ENCODE data around the gene TOR1AIP2.
"Not testable (repeated sequence)": the region's sequence is repeated elsewhere in the genome, so short reads cannot be mapped to it uniquely, and the experiment has no call there.

Gene TOR1AIP2

DNA sequence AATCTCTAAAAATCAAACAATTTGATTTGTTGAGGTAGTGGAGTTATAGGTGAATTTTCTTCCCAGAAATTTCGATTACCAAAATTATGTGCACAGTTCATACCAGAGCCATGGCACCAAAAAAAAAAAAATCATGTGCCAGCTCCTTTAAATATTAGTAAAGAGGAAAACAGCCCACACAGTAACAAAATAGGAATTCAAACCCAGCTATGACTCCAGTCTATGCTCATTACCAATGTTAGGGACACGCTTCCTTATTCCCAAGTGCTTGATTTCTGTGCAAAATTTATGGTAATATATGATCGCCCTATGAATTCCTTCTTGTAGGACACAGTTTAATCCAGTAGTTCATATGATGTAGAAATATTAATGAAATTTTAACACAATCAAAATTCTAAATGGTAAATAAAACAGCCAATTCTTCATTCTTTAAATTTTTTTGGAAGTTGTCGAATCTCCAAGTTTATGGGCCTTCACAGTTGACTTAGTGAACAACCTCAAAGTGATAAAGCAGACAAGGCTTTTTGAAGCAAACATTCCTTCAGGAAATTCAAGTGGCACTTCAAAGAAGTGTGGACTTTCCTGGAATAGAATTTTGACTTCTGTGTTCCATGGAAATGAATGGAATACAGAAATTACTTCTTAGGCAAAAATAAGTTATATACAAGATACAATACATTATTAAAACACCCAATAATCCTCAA lies 1.9 kb downstream of the TOR1AIP2 start:
- DNase-seq = no peak

DNA sequence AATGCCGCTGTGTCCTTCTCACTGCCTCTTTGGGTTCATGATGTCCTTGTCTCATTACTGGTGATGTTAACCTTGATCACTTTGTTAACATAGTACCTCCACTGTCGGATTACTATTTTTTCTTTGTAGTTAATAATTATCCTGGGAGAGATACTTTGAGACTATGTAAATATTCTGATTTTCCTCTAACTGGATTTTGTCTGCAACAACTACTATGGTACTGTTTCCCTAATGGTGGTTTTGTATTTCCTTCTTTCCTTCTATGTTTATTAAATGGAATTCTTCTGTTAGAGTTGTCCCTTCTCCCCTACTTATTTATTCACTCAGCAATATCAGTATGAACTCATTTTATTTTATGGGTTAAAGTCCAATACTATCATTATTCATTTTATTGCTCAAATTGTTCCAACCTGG lies 4.2 kb downstream of the TOR1AIP2 start:
- DNase-seq = no peak

DNA sequence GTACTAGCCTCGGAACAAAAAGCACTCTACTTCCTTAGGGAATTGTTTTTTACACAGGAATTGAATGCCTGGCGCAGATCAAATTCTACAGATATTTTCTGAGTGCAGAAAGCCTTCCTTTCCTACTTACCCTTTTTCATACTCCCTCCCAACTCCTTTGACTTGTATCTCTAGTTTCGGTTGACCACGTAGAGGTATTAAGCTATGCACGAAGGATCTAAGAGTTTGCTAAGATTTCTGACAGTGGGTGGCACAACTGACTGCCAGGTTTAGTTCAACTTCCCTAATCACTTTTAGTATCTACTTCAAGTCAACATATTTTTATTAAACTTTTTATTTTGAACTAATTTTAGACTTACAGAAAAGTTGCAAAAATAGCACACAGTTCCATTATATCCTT lies 5.0 kb downstream of the TOR1AIP2 start:
- no peak for DNase-seq

DNA sequence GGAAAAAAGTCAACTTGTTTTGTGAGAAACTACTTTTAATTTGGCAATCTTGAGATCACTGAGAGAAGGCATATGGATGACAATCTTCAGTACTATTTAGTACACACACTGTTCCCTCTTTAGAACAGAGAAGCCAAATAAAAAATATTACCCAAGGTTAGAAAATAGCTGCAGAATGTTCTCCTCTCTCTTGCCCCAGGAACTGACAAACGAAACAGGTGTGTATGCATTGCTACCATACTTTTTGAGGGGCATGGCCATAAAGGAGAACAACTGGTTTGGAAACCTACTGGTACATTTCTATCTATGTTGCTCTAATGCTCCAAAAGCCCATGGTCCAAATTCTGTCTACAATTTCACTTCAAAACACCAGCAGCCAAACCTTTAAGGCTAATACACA lies 5.7 kb downstream of the TOR1AIP2 start:
- DNase-seq = no peak

DNA sequence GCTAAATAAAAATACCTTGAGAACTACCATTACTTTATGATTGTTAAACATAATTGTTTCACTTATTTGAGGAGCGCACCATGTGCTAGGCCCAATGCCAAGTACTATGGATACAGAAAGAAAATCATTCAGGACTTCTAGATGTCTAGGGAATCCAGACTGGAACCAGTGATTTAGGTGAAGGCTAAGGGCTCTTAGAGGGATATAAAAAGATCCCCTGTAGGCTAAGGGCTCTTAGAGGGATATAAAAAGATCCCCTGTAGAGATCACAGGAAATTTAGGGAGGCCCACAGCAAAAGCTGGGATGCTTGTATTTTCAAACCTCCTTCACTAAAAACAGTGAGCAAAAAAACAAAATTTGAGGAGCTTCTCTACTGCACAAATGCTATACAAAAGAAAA lies 6.7 kb downstream of the TOR1AIP2 start:
- DNase-seq = no peak

DNA sequence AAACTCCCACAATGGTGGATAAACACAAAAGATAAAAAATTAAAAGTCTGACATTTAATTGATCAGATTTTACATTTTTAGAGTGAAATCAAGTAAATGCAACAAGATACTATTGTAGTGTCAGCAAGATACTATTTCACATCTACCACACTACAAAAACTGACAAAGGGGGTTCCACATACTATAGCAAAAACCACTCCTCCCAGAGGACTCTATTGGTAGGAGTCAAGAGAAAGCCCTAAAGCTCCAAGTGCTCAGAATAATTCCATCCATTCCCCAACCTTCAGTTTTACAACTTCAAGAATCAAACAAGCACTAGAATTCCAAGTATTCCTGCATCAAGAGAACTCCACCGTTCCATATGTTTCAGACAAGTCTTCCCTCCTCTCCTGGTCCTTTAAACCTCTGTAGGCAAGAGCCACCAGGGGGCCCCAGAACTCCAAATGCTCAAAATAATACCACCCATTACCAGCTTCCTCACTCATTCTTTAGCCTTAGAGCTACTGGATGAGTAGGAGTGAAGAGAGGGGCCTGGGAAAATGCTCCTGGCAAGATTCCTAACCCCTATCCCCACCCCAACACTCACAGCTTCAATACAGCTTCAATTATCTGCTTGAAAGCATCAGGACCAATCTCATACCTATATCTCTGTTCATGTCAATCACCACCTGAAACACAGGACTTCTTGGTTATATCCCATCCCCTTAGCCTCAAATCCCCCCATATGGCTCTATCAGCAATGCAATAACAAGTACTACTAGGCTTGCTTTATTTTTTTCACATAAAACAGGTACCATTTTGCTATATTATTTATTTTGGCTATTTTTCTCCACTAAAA lies 9.9 kb downstream of the TOR1AIP2 start:
- peak; percentile 29 for DNase-seq

DNA sequence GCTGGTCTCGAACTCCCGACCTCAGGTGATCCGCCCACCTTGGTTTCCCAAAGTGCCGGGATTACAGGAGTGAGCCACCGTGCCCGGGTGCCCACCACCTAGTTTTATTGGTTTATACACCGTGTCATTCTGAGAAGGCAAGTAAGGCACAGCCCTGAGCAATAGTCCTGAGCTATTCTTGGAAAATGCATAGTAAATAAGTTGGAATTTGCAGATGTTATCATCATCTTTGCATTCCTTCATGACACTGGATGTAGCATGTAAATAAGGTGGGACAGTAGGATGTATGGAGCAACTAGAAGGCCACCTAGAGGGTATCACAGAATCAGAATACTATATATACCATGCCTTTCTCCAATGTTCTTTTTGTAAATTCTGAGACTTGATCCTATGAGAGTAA lies 11.0 kb downstream of the TOR1AIP2 start:
- DNase-seq = no peak

DNA sequence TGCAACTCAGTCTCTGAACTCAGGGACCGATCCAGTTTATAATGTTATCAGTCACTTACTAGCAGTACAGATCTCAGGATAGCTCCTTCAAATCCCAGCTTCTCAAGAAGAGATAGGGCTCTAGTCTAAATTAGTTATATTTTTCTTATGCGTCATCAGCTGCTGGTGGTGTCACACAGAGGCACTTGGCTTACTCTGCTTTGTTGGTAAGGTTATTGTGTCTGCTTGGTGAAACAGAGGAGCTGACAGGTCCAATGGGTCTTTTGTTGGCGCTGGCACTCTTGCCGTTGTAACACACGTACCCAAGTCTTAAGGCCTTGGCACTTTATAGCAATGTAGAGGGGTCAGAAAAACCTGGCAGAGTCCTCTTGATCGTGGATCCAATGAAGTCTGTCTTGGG lies 12.2 kb downstream of the TOR1AIP2 start:
- no peak for DNase-seq

DNA sequence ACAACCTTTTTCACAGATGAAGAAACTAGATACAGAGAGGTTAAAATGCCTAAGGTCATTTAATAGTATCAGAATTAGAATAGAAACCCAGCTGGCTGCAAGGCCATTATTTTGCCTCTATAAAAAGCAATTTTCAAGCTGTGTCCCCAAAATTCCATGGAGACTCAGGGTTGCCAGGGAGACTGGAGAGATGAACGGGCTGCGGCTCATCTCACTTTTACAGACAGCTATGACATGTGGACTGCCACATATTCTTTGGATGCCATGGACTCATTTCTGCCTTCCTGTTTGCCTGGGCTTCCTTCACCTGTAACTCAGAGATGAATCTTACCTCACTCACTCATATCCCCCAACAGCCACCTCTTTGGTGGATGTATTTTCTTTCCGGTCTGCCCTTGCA lies 17.0 kb downstream of the TOR1AIP2 start:
- DNase-seq = no peak

DNA sequence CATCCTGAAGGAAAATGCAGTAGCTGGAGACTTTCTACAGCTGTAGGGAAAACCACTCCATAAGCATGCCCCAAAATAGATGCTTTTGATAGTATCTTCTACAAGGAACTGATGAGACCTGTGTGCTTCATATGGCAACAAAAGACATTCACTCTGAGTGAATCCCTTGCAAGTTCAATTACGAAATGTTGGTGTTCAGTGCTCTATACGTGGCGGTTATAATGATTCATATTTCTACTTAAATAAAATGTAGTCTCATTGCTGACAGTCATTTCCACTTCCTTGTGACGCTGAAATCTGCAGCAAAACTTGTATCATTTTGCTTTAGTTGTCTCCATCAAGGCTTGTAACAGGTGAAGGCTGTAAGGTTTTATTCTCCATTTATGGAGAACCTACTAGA lies 20.6 kb downstream of the TOR1AIP2 start:
- no peak for DNase-seq

DNA sequence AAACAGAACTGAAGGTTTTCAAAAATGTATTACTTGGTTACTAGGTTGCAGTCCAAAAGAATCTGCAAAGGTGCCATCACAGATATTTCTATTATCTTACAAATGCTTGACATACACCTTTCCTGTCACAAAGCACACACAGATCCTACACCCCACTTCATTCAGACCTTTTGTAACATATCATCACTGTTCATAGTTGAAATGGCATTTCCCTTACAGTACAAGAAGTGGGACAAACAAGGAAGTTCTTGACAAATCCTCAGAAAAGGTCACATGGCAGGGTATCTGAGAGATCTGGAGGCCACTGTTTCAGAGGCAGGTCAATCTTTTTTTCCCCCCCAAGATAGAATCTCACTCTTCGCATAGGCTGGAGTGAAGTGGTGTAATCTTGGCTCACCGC lies 21.3 kb downstream of the TOR1AIP2 start:
- no peak for DNase-seq

DNA sequence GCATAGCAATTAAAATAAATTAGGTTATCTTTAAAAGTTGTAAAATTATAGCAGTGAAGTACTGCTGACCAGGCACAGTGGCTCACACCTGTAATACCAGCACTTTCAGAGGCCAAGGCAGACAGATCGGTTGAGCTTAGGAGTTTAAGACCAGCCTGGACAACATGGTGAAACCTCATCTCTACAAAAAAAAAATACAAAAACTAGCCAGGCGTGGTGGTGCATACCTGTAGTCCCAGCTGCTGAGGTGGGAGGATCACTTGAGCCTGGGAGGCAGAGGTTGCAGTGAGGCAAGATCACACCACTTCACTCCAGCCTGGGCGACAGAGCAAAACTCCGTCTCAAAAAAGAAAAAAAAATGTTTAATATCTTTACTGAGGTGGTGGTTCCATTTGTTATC lies 21.8 kb downstream of the TOR1AIP2 start:
- not testable (repeated sequence) for DNase-seq

DNA sequence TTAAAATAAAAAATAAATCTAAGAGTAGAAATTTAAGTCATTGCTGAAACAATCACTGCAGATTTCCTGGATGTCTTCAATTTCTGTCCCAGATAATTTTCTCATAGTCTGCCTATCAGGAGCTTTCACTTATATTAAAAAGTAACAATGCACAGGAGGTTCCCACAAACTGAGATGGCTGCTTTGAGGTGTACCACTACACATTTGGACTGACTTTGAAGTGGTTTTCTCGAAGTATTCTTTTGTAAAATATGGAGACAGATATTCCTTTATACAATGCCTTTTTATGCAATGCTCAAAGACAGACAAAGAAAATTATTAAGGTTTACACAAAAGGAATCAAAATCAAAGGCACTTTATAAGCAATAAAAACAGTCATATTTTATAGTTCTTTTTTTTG lies 24.5 kb downstream of the TOR1AIP2 start:
- DNase-seq = no peak

DNA sequence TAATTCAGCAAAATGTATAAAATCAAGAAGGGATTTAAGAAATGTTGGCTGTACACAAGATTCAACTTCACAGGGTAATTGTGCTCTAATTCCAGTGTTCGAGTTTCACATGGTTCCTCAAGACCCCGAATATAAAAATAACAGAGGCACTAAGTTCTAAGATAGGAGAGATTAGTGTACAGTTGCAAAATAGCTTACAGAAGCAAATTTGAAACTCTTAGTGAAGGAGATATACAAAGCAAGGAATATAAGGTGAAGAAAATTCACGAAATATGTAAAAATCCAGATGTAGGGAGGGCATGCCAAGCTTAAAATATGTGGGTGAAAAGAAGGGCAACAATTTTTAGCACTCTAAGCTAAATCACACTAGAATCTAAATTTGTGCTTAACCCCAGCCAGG lies 29.4 kb downstream of the TOR1AIP2 start:
- DNase-seq = no peak

DNA sequence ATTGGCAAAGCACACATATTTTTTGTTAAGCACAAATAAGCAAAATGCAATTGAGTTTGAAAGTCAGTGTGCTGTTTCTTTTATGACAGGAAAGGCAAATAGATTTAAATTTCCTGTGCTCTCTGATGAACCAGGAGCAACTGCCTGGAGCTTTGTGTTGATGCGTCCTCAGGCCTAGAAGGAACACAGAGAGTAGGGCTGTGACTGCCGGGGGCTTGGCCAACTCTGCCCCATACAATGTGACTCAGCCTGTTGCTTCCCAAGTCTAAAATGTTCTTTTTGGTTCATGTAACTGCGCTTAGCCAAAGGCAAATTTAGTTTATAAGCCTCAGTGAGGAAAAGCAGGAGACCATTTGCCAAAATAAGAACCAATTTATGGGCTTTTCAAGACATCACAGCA lies 37.5 kb downstream of the TOR1AIP2 start:
- DNase-seq = no peak

DNA sequence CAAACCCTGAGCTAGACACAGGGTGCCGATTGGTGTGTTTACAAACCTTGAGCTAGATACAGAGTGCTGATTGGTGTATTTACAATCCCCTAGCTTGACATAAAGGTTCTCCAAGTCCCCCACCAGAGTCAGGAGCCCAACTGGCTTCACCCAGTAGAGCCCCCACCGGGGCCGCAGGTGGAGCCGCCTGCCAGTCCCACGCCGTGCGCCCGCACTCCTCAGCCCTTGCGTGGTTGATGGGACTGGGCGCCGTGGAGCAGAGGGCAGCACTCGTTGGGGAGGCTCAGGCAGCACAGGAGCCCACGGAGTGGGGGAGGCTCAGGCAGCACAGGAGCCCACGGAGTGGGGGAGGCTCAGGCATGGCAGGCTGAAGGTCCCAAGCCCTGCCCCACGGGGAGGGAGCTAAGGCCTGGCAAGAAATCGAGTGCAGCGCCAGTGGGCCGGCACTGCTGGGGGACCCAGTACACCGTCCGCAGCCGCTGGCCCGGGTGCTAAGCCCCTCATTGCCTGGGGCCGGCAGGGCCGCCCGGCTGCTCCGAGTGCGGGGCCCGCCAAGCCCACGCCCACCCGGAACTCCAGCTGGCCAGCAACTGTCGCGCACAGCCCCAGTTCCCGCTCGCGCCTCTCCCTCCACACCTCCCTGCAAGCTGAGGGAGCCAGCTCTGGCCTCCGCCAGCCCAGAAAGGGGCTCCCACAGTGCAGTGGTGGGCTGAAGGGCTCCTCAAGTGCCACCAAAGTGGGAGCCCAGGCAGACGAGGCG lies 40.7 kb downstream of the TOR1AIP2 start:
- not testable (repeated sequence) for DNase-seq

DNA sequence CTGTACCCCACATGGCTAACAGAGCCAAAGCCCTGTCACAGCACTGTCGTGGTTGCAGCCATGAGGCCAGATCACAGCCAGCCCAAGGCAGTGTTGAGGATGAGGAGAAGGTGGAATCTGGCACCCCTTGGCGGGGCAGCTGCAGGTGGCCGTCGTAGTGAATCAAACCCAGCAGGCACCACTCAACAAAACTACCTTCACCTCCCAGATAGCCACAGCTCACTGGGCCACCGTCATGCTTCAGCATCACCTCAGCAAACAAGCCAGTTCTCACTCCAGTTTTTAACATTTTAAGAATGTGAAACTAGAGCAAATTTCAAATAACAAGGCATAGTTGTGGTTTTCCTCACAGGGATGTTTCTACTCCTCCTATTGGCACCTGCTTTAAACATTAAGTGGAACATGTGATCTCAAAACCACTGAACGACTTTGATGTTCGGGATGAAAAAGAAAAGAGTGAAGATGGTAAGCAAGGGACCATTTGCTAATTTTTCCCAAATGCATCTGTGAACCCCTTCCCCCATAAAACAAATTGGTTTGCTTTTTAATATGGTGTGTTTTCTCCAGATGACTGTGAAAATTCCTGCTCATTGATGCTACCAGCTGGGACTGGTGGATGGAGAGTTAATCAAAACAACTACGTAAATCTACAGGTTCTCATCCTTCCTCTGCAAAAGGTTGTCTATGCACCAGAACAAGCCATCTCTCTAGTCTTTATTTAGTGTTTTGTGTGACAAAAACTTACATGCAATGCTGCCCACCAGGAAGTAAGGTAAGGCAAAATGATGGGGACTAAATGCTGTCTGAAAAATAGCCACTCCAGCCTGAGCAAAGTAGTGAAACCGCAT lies 45.5 kb downstream of the TOR1AIP2 start:
- no peak for DNase-seq

DNA sequence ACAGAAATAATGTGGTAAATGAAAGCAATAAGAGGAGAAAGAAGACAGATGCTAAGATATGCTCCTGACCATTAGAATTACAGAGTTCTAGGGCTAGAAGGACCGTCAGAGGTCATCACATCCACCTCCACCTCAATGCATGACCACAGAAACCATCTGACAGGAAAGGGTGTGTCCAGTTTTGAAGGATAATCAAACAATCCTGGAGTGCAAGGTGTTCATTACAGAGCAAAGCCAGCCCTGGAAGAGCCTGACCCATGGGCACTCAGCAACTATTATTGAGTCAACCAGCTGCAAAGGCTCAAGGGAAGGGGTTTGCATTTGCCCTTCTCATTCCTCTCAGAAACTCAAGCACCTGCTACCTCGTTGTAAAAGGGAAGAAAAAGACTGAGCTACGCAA lies 46.4 kb downstream of the TOR1AIP2 start:
- DNase-seq = no peak

DNA sequence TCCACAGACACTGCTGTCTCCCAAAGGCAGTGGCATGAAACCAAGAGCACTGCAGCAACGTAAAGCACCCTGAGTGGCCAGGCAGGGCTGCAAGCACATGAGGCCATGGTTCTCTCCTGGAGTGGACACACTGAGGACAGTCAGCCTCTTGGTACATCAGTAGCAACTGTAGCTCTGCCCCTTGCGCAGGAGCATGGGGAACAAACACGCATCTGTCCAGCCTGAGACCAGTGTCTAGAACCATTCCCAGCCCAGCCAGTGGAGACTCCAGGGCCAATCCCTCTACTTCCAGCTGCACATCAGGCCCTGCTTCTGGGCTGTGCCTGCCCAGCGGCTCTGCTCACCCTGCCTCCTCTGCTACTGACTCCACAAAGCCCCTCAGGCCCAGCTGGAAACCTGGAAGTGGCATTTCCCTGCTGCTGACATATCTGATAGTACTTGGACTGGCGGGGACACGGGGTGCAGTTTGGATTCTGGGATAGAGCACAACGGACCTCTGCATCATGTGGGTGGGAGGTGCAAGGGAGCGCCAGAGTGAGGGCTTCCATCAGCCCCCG lies 49.0 kb downstream of the TOR1AIP2 start:
- no peak for DNase-seq

DNA sequence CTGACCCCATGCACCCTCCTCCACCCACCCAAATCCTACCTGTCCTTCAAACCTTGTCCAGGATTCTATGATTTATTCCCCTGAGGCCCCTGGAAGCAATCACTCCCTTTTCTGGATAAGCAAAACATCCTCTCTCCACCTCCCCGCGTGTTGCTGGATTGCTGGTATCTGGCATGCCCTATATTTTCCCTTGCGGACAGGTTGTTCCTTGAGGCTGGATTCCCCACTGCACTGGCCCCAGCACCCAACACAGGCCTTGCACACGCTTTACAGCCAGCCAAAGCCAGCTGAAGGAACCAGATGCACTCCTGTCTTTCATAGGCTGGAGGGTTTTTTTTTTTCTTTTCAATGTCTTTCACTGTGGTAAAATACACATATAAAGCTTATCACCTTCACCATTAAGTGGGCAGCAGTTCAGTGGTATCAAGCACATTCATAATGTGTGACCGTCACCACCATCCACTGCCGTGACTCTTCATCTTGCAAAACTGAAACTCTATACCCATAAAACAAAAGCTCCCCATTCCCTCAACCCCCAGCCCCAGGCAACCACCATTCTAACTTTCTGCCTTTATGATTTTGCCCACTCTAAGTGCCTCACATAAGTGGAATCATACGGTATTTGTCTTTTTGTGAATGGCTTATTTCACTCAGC lies 50.9 kb downstream of the TOR1AIP2 start:
- no peak for DNase-seq

DNA sequence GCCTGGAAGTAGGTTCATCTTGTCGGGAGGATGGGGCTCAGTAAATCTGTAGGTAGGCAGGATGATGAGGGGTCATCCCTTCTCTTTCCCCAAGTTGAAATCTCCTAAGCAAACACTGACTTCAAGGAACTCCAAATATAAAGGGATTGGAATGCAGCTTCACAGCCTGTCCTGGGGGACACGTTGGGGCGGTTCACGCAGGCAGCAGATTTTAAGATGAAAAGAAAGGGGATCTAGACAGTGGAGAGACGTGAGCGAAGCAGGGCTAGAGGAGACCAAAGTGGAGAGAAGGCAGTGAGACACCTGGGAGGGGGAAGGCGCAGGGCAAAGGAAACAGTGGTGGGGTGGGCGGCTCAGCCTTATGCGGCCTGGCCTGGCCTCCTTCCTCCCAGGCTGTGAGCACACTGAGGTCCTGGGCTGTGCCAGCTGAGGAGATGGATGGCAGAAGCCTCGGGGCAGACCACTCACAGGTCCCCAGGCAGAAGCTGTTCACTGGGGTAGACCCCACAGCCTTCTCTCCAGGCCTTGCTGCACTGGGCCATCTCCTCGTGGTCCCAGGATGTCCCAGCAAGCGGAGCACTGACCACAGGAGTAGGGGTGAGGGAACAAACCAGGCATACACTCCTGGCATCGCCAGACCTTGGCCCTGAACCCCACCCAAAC lies 51.7 kb downstream of the TOR1AIP2 start:
- no peak for DNase-seq
